ENCODE results near the gene TMEM233.

The TMEM233 gene

DNA sequence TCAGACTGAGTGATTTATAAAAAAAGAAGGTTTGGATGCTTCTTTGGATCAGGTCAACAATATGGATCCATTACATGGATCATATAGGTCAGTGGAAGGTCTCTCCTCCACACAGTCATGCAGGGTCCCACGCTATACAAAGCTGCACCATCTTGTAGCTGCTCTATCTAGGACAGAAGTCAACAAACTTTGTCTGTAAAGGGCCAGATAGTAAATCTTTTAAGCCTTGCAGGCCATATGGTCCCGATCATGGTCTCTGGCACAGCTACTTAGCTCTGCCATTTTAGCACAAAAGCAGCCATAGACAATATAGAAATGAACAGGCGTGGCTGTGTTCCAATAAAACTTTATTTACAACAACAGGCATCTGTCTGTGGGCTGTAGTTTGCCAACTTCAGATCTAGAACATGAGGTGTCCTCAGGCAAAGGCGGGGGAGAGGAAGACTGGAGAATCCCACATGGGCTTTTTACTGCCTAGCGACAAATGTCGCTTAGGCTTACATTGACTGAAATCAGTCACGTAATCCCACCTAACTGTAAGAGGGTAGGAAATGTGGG lies 36.7 kb downstream of the TMEM233 start:
- no peak overlapping the region for H3K4me3 ChIP-seq (ENCODE audit: low read depth, low read length)
- no peak for DNase-seq (ENCODE audit: low read depth, low spot score)
- in situ Hi-C loops (cut with HindIII; ENCODE audit: low sequenced_read_pairs), result no loop called here
- TF ChIP-seq, protein P1, sequence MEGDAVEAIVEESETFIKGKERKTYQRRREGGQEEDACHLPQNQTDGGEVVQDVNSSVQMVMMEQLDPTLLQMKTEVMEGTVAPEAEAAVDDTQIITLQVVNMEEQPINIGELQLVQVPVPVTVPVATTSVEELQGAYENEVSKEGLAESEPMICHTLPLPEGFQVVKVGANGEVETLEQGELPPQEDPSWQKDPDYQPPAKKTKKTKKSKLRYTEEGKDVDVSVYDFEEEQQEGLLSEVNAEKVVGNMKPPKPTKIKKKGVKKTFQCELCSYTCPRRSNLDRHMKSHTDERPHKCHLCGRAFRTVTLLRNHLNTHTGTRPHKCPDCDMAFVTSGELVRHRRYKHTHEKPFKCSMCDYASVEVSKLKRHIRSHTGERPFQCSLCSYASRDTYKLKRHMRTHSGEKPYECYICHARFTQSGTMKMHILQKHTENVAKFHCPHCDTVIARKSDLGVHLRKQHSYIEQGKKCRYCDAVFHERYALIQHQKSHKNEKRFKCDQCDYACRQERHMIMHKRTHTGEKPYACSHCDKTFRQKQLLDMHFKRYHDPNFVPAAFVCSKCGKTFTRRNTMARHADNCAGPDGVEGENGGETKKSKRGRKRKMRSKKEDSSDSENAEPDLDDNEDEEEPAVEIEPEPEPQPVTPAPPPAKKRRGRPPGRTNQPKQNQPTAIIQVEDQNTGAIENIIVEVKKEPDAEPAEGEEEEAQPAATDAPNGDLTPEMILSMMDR (IDR thresholded peaks at IDR 0.05; ENCODE audit: low read depth, low read length), result no peak

- TF ChIP-seq, protein P1 (IDR thresholded peaks at IDR 0.05; ENCODE audit: low read depth, low read length), result no peak
- in situ Hi-C loops (cut with HindIII; ENCODE audit: low sequenced_read_pairs), result no loop called here
- DNase-seq (ENCODE audit: low read depth, low spot score), result no peak
- H3K4me3 ChIP-seq (ENCODE audit: low read depth, low read length), result no peak overlapping the region
Measured at GRCh38 chr12:119630962-119631550, 37.5 kb downstream of the TMEM233 start.

GRCh38 chr12:119631930-119632678 lies 38.5 kb downstream of the TMEM233 start:
- in situ Hi-C loops (cut with HindIII; ENCODE audit: low sequenced_read_pairs), result no loop called here
- TF ChIP-seq, protein P1 (IDR thresholded peaks at IDR 0.05; ENCODE audit: low read depth, low read length), result no peak
- H3K4me3 ChIP-seq (ENCODE audit: low read depth, low read length), result no peak overlapping the region
- peak; percentile 73 for DNase-seq (ENCODE audit: low read depth, low spot score)

- in situ Hi-C loops (cut with HindIII; ENCODE audit: low sequenced_read_pairs), result no loop called here
- no peak for DNase-seq (ENCODE audit: low read depth, low spot score)
Measured at GRCh38 chr12:119634743-119635142, 41.2 kb downstream of the TMEM233 start.

GRCh38 chr12:119642986-119643385 lies 49.4 kb downstream of the TMEM233 start:
- in situ Hi-C loops (cut with HindIII; ENCODE audit: low sequenced_read_pairs), result no loop called here
- no peak for DNase-seq (ENCODE audit: low read depth, low spot score)
- H3K4me3 ChIP-seq (ENCODE audit: low read depth, low read length), result no peak overlapping the region
- TF ChIP-seq, protein P1 (IDR thresholded peaks at IDR 0.05; ENCODE audit: low read depth, low read length), result peak; percentile 37

More at GRCh38 chr12:119634743-119635142, 41.2 kb downstream of the TMEM233 start:
- no peak overlapping the region for H3K4me3 ChIP-seq (ENCODE audit: low read depth, low read length)
- TF ChIP-seq, protein P1 (IDR thresholded peaks at IDR 0.05; ENCODE audit: low read depth, low read length), result no peak

DNA sequence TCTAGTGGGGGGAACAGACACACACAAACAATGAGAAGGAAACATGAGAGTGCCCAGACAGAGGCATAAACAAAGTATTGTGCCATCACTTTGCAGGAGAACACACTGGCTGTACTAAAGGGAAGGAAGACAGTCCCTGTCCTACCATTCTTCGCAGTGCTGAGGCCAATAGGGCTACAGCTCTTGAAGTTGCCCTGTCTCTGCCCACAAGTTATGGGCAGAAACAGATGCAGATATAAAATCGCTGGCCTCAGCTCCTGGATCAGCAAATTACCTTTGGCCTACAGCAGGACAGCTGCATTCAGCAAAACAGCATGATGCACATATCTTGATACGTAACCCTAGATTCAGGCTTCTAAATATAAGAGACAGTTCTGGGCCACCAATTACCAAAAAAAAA lies 51.4 kb downstream of the TMEM233 start:
- in situ Hi-C loops (cut with HindIII; ENCODE audit: low sequenced_read_pairs), result no loop called here
- DNase-seq (ENCODE audit: low read depth, low spot score), result no peak
- TF ChIP-seq, protein P1 (IDR thresholded peaks at IDR 0.05; ENCODE audit: low read depth, low read length), result no peak
- H3K4me3 ChIP-seq (ENCODE audit: low read depth, low read length), result no peak overlapping the region

Measured in astrocyte of the spinal cord (primary cell).